B cell (primary cell): ENCODE data around the gene ARID3A. TPM values are rescaled to one million over a fixed set of nuclear protein-coding genes. Genes with fewer than 3 reads are reported as not detected.

ENCODE experiments used
- ATAC-seq: fragments of 200-7000 bp; cut with Tn5 transposase; one replicate; pipeline ENCODE4 v1.10.0; 2021; ENCODE audit warnings: low read depth, mild to moderate bottlenecking, moderate number of reproducible peaks, moderate library complexity
- CTCF ChIA-PET: fragments of 350-600 bp; sonication (Branson Sonifier 250); formaldehyde crosslinking; loops from one replicate; lab custom pipeline; 2021; ENCODE audit warnings: antibody characterized with exemption, inconsistent platforms; lab: Charles Lee
- POLR2A ChIA-PET: fragments of 350-600 bp; sonication (Branson Sonifier 250); formaldehyde crosslinking; loops from one replicate; lab custom pipeline; 2021; ENCODE audit warnings: antibody characterized with exemption; lab: Charles Lee
- DNase-seq: peaks from one replicate; pipeline ENCODE4 v3.0.0; 2013
- H2AFZ ChIP-seq: 2 replicates; pipeline ENCODE4 v1.6.1; 2012; ENCODE audit warnings: mild to moderate bottlenecking, low read depth, low read length; ENCODE audit not compliant: insufficient read depth, poor library complexity, severe bottlenecking
- H3K27ac ChIP-seq, 2 donors: 1 replicate in 1 of 2; 2 replicates in 1 of 2; pipeline ENCODE4 v1.5.1; 2012 to 2013; ENCODE audit warnings: low read length in 2 of 2, mild to moderate bottlenecking in 2 of 2, moderate library complexity in 1 of 2
- H3K27me3 ChIP-seq, 4 experiments: fragments of 200-600 bp in 1 of 4; sonication (generic) in 1 of 4; replicated peaks in 1 of 4; 1 replicate in 2 of 4; 2 replicates in 2 of 4; pipeline versions ENCODE4 v1.6.1 to v1.7.0; 2013 to 2016; ENCODE audit warnings: low read length in 3 of 4, mild to moderate bottlenecking in 2 of 4, mixed read lengths in 1 of 4, moderate library complexity in 1 of 4; ENCODE audit not compliant: insufficient read depth in 4 of 4, control insufficient read depth in 3 of 4; ENCODE audit errors: control extremely low read depth in 1 of 4
- H3K36me3 ChIP-seq, 2 experiments: replicated peaks in 1 of 2; 1 replicate in 1 of 2; 2 replicates in 1 of 2; pipeline versions ENCODE4 v1.6.1 to v1.7.1; 2013; ENCODE audit warnings: low read length in 1 of 2; ENCODE audit not compliant: insufficient read depth in 2 of 2, control insufficient read depth in 1 of 2; ENCODE audit errors: control extremely low read depth in 1 of 2, extremely low read depth in 1 of 2
- H3K4me1 ChIP-seq, 2 donors: fragments of 200-600 bp in 1 of 2; sonication (generic) in 1 of 2; 1 replicate in 1 of 2; 2 replicates in 1 of 2; pipeline versions ENCODE4 v1.5.1 to v1.6.1; 2013 to 2017; ENCODE audit warnings: low read length in 2 of 2; ENCODE audit not compliant: control insufficient read depth in 2 of 2, insufficient read depth in 2 of 2
- H3K4me2 ChIP-seq: replicated peaks from 2 replicates; pipeline ENCODE3; 2012; ENCODE audit warnings: mild to moderate bottlenecking, low read depth, low read length; ENCODE audit not compliant: poor library complexity, severe bottlenecking
- H3K4me3 ChIP-seq, 5 experiments: fragments of 200-600 bp in 1 of 5; sonication (generic) in 1 of 5; 1 replicate in 3 of 5; 2 replicates in 2 of 5; pipeline versions ENCODE4 v1.5.1 to v1.7.0; 2011 to 2016; ENCODE audit warnings: low read length in 4 of 5, mild to moderate bottlenecking in 4 of 5, low read depth in 2 of 5, control low read depth in 1 of 5, moderate library complexity in 1 of 5; ENCODE audit not compliant: insufficient read depth in 1 of 5; ENCODE audit errors: control extremely low read depth in 1 of 5, extremely low read depth in 1 of 5
- H3K79me2 ChIP-seq: fragments of 200-600 bp; sonication (generic); one replicate; pipeline ENCODE4 v1.6.0; 2016; ENCODE audit warnings: low read length; ENCODE audit not compliant: control insufficient read depth, insufficient read depth
- H3K9ac ChIP-seq: fragments of 200-600 bp; sonication (generic); 2 replicates; pipeline ENCODE4 v1.6.1; 2017; ENCODE audit warnings: mild to moderate bottlenecking, low read length, moderate library complexity
- H3K9me3 ChIP-seq, 3 donors: one replicate each; pipeline versions ENCODE4 v1.6.1 to v1.7.1; 2013; ENCODE audit warnings: low read length in 2 of 3; ENCODE audit not compliant: control insufficient read depth in 2 of 3, insufficient read depth in 1 of 3; ENCODE audit errors: control extremely low read depth in 1 of 3
- H4K20me1 ChIP-seq: 2 replicates; pipeline ENCODE4 v1.6.0; 2012; ENCODE audit warnings: mild to moderate bottlenecking, low read length; ENCODE audit not compliant: insufficient read depth, control insufficient read depth, poor library complexity, severe bottlenecking
- H3K27ac Mint-ChIP-seq: one replicate; pipeline ENCODE4 v1.8.0; 2021; ENCODE audit warnings: mixed read lengths
- H3K27me3 Mint-ChIP-seq: one replicate; pipeline ENCODE4 v1.8.0; 2021; ENCODE audit warnings: mixed read lengths
- H3K4me1 Mint-ChIP-seq: one replicate; pipeline ENCODE4 v1.8.0; 2021; ENCODE audit warnings: mixed read lengths
- H3K4me3 Mint-ChIP-seq: one replicate; pipeline ENCODE4 v1.8.0; 2021; ENCODE audit warnings: mixed read lengths
- H3K9me3 Mint-ChIP-seq: one replicate; pipeline ENCODE4 v1.8.0; 2022; ENCODE audit warnings: mixed read lengths; ENCODE audit not compliant: insufficient read depth
- EZH2 ChIP-seq: IDR thresholded peaks from 2 replicates; pipeline ENCODE4 v1.6.1; 2012; ENCODE audit warnings: borderline replicate concordance, low read depth, mild to moderate bottlenecking, moderate library complexity, low read length; ENCODE audit not compliant: insufficient read depth, poor library complexity, severe bottlenecking
- WGBS: methylation state at CpG from one replicate; pipeline ENCODE4 v1.1.5; 2013; ENCODE audit warnings: missing lambda C conversion rate; ENCODE audit not compliant: insufficient coverage; 5-methylcytosine and 5-hydroxymethylcytosine counted together
- intact Hi-C: fragments of 100-400 bp; cut with micrococcal nuclease; formaldehyde crosslinking; loops from one replicate; pipeline ENCODE4 v1.10.0; 2022
- polyA plus RNA-seq: library from polyadenylated mRNA; depleted of rRNA; stranded (reverse); fragments of >200 nt; gene quantifications from 2 replicates; pipeline ENCODE4 v1.2.3, GENCODE V29; 2012
- total RNA-seq, 2 donors: library from RNA; stranded (reverse); fragments of 120-200 nt in 1 of 2; gene quantifications; 1 replicate in 1 of 2; 2 replicates in 1 of 2; pipeline versions ENCODE4 v1.2.3 to v1.2.4, GENCODE V29; 2013 to 2022
- TF ChIP-seq, protein P1 (sequence below): fragments of 200-600 bp; IDR thresholded peaks from one replicate; pipeline ENCODE4 v1.8.0; 2022; ENCODE audit warnings: antibody characterized with exemption, mild to moderate bottlenecking

The ARID3A gene
- total and polyA plus RNA-seq, 2 donors (not counting 1 experiment from before 2014, with no cell fraction given): 22.9 to 60.5 TPM

DNA sequence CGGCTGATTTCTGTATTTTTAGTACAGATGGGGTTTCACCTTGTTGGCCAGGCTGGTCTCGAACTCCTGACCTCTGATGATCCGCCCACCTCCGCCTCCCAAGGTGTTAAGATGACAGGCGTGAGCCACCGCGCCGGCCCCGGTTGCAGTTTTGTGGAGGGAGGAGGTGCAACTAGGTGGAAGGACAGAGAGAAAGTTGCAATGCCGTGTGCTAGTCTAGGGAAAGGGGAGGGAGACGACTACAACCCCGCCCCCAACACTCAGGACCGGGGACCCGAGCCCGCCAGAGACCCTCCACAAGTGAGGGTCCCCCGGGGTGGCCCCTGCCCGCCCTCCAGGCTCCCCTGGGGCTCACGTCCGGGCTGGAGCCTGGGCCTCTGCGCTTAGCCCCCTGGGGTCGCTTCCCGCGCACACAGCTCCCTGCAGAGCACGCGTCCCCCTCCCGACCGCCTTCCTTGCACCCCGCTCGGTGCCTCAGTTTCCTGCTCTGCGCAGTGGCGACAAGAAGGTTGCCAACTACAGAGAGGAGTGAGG lies 1.2 kb upstream of the ARID3A start:
- Histone ChIP-seq H3K79me2 (peaks cover 17% of the 10 kb centered on the region), H3K4me1 (peaks cover 21 to 43% of the 10 kb centered on the region in 2 donors), H3K4me2 (peak overlapping the region; percentile 98), H3K4me3 (peak overlapping the region; percentile 58 to 94 (median 86)), H3K9me3 (no peaks in the 10 kb centered on the region), H3K36me3 (no peaks in the 10 kb centered on the region), H3K9ac (peak overlapping the region; percentile 94), H3K27ac (peak overlapping the region in 1 of 2 donors; percentile 94), H4K20me1 (no peaks in the 10 kb centered on the region), H3K27me3 (no peaks in the 10 kb centered on the region), H2AFZ (peak overlapping the region; percentile 97)
- Mint-ChIP-seq H3K9me3 (no peaks in the 10 kb centered on the region), H3K4me3 (peak overlapping the region; percentile 91), H3K4me1 (peaks cover 24% of the 10 kb centered on the region), H3K27ac (peak overlapping the region; percentile 81), H3K27me3 (no peaks in the 10 kb centered on the region)
- intact Hi-C loops: loop anchor here (1.0 to 10.0 kb wide), 6 partner anchors 17 to 268 kb away; partner anchors contain the start of genes ARHGAP45, RNF126, RNU6-2 and TMEM259
- ChIA-PET POLR2A (interaction anchor here (0.6 to 1.3 kb wide), 6 partner anchors 24 to 268 kb away, joined by 3 to 11 read pairs (median 4); partner anchors contain the start of gene WDR18), CTCF (interaction anchor here (0.8 to 7.9 kb wide), 7 partner anchors 9 to 72 kb away, joined by 3 to 143 read pairs (median 11); partner anchors contain the start of genes CFD and WDR18)
- ATAC-seq (no peak), DNase-seq (peak; percentile 55)
- TF ChIP-seq, protein P1, sequence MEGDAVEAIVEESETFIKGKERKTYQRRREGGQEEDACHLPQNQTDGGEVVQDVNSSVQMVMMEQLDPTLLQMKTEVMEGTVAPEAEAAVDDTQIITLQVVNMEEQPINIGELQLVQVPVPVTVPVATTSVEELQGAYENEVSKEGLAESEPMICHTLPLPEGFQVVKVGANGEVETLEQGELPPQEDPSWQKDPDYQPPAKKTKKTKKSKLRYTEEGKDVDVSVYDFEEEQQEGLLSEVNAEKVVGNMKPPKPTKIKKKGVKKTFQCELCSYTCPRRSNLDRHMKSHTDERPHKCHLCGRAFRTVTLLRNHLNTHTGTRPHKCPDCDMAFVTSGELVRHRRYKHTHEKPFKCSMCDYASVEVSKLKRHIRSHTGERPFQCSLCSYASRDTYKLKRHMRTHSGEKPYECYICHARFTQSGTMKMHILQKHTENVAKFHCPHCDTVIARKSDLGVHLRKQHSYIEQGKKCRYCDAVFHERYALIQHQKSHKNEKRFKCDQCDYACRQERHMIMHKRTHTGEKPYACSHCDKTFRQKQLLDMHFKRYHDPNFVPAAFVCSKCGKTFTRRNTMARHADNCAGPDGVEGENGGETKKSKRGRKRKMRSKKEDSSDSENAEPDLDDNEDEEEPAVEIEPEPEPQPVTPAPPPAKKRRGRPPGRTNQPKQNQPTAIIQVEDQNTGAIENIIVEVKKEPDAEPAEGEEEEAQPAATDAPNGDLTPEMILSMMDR: no peak
- TF ChIP-seq EZH2: no peak
- 17% methylated on average over 20 of the region's 31 CpGs for WGBS

DNA sequence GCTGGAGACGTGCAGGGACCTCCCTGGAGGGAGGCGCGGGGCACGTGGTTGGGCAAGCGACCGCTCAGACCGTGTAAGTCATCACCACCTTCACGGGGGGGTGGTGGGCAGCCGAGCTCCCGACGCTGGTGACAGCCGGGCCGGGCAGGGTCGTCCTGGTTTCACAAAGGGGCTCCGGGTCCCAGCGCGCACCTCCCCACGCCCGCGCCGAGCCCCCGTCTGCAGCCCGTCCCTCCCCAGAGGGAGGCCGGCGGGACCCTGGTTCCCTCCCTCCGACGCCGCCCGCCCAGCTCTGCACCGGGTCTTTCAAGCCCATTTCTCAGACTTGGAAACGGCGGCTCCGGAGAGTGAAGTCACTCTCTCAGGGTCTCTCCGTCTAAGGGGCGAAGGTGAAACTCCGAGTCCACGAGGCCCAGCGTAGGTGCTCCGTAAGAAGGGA lies 729 bp upstream of the ARID3A start:
- H3K9me3 ChIP-seq: no peaks in the 10 kb centered on the region
- no peaks in the 10 kb centered on the region for H3K36me3 ChIP-seq
- peaks cover 17% of the 10 kb centered on the region for H3K79me2 ChIP-seq
- no peak for DNase-seq
- H3K27ac Mint-ChIP-seq: peak overlapping the region; percentile 95
- H3K27me3 Mint-ChIP-seq: no peaks in the 10 kb centered on the region
- H4K20me1 ChIP-seq: no peaks in the 10 kb centered on the region
- ChIA-PET POLR2A (interaction anchor here (0.6 to 1.3 kb wide), 6 partner anchors 26 to 268 kb away, joined by 3 to 5 read pairs (median 3); partner anchors contain the start of gene WDR18), CTCF (interaction anchor here (0.8 to 7.9 kb wide), 4 partner anchors 9 to 68 kb away, joined by 3 to 143 read pairs (median 44); partner anchors contain the start of genes CFD and WDR18)
- H3K9me3 Mint-ChIP-seq: no peaks in the 10 kb centered on the region
- peak overlapping the region; percentile 85 to 94 for H3K27ac ChIP-seq
- peaks cover 24% of the 10 kb centered on the region for H3K4me1 Mint-ChIP-seq
- peaks cover 20 to 42% of the 10 kb centered on the region in 2 donors for H3K4me1 ChIP-seq
- intact Hi-C loops: loop anchor here (1.0 to 10.0 kb wide), 5 partner anchors 16 to 260 kb away; partner anchors contain the start of genes ARHGAP45, RNF126, RNU6-2 and TMEM259
- H3K27me3 ChIP-seq: no peaks in the 10 kb centered on the region
- peak overlapping the region; percentile 98 for H3K4me2 ChIP-seq
- under 1% methylated on average over 39 of the region's 39 CpGs for WGBS
- H3K4me3 Mint-ChIP-seq: peak overlapping the region; percentile 91
- peak overlapping the region; percentile 94 for H3K9ac ChIP-seq
- TF ChIP-seq, protein P1: no peak
- TF ChIP-seq EZH2: no peak
- peak; percentile 44 for ATAC-seq
- H2AFZ ChIP-seq: peak overlapping the region; percentile 97
- H3K4me3 ChIP-seq: peak overlapping the region; percentile 58 to 94 (median 86)
